Heart left ventricle (tissue), 13 donors: Measurements from ENCODE around the gene LRP5.

Experiments used
- POLR2A ChIP-seq, 2 donors: fragments of 450-650 bp; IDR thresholded peaks; one replicate each; pipeline ENCODE4 v1.6.1; 2017; ENCODE audit warnings: antibody characterized with exemption in 2 of 2, mild to moderate bottlenecking in 2 of 2, moderate library complexity in 2 of 2
- TF ChIP-seq, protein P1 (sequence below), 12 donors: fragments of 200-600 bp; sonication (generic) in 4 of 12; IDR thresholded peaks; one replicate each; pipeline versions ENCODE4 v1.5.0 to v1.8.0; 2018 to 2022; ENCODE audit warnings: antibody characterized with exemption in 12 of 12, mild to moderate bottlenecking in 5 of 12
- donor health status: ischemic (EF 13 %, LVEDD 7.1; RV severe dilation, severe dysfunction).
- donor health status: DM: no; HTN: yes; CAD: no.
- donor health status: DM: no; HTN: no; CAD: no.
- donor health status: ischemic (EF 25% LVEDD 6.9; RV normal size, moderate dysfunction).
- donor health status: ischemic (EF 25% LVEDD 5.7; RV mildly dilated, moderate dysfunction).
- donor health status: ischemic (EF 35%, LVEDD 5.7; RV mildly dilated, moderate dysfunction).
- donor health status: nonischemic (EF 11% LVEDD 7.7; RV severe dilation, severe dysfunction).
- donor health status: DM: yes; HTN: yes; CAD: no.
- donor health status: PGD.
- donor health status: ischemic (EF 29% LVEDD 5.4; RV normal size, mild dysfunction).
- donor health status: nonischemic (EF 23%, LVEDD 6.1; RV moderate dilation, normal function).

DNA sequence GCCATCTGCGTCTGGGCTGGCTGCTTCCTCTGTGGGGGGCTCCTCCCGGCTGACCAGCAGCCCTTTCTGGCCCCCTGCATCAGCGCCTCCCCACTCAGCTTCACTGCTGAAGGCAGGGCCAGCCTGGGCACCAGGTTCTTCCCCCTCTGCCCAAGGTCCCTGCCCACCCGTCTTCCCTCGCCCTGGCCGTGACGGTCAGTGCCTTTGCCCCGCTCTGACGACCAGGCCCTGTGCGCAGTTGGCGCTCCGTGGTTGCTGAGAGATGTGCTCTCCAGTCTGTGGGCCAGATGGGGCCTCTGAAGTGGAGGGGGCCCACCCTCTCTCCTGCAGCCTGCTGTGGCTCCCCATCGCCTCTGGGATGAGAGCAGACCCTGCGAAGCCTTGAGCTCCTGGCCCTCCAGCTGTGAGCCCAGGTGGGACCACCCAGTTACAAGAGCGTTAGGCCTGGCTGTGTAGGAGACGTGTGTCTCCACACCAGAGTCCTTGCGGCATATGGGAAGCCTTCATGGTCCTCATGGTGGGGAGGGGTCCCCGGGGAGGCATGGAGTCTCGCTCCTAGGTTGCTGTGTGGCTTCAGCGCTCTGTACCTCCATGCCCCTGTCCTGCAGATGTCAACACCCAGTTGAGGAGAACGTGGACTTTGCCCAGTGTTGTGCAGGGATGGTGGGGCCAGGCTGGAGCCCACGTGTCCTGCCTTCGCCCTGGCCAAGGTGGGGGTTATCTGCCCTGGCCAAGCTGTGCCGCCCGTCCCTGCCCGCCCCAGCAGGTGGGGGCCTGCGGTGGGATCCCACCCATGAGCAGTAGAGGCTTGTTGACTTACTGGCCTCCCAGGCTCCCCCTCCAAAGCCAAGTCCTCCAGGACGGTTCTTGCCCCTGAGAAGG is 14.2 kb downstream of the LRP5 start:
- no peak for TF ChIP-seq POLR2A (IDR thresholded peaks at IDR 0.05)
- TF ChIP-seq, protein P1, sequence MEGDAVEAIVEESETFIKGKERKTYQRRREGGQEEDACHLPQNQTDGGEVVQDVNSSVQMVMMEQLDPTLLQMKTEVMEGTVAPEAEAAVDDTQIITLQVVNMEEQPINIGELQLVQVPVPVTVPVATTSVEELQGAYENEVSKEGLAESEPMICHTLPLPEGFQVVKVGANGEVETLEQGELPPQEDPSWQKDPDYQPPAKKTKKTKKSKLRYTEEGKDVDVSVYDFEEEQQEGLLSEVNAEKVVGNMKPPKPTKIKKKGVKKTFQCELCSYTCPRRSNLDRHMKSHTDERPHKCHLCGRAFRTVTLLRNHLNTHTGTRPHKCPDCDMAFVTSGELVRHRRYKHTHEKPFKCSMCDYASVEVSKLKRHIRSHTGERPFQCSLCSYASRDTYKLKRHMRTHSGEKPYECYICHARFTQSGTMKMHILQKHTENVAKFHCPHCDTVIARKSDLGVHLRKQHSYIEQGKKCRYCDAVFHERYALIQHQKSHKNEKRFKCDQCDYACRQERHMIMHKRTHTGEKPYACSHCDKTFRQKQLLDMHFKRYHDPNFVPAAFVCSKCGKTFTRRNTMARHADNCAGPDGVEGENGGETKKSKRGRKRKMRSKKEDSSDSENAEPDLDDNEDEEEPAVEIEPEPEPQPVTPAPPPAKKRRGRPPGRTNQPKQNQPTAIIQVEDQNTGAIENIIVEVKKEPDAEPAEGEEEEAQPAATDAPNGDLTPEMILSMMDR (IDR thresholded peaks at IDR 0.05), result no peak
